ENCODE results near the gene ZFHX3. TPM values are rescaled to one million over a fixed set of nuclear protein-coding genes. Genes with fewer than 3 reads are reported as not detected.

ZFHX3 gene
- total RNA-seq, 2 donors from 2014 or later: 57.7 to 70.1 TPM

DNA sequence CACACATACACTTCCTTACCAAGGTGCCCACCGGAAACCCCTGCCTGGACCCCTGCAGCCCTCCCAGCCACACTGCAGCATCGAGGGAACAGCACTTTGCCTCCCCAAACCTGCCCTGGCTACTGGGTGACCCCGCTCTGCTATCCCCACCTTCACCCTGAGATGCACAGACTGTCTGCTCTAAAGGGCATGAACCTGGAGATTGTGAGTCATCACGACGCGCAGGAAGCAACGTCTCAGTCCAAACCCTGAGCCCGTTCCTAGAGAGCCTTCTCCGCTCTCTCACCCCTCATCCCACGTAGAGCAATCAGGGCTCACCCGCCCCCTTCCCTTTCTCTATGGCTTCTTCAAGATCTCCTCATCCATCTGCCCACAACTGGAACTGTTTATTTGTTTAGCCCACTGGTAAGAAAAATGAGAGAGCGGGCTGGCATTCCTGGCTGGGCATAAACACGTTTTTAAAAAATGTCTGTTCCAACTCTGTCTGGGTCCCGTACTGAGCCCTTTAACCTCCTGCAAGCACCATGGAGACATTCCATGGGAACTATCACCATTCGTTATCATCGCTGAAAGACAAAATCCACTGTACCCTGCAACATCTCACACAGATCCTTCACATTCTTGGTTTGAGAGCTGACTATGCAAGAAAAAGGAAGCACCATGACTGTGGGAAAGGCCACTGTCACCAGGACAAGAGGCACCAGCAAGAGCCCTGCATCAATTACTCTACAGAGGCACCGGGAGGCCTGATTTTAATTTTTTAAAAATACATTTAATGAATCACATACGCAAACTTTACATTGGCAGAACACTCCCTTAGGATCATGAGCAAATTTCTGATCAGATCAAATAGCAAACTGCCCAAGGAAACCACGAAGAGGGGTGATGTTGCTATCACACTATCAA lies 28.2 kb downstream of the ZFHX3 start:
- H3K36me3 ChIP-seq: no peaks in the 10 kb centered on the region
- H3K4me1 ChIP-seq (ENCODE audit: control insufficient read depth in 1 of 2, low read depth in 2 of 2): peaks cover 49 to 88% of the 10 kb centered on the region in 2 donors
- ATAC-seq (ENCODE audit: insufficient number of reproducible peaks, low FRiP score, low read depth) (peak; percentile 56), DNase-seq (ENCODE audit: low spot score) (no peak)
- no peaks in the 10 kb centered on the region for H3K9me3 ChIP-seq
- H3K27ac ChIP-seq: peak overlapping the region; percentile 54 to 62
- TF ChIP-seq, protein P1, sequence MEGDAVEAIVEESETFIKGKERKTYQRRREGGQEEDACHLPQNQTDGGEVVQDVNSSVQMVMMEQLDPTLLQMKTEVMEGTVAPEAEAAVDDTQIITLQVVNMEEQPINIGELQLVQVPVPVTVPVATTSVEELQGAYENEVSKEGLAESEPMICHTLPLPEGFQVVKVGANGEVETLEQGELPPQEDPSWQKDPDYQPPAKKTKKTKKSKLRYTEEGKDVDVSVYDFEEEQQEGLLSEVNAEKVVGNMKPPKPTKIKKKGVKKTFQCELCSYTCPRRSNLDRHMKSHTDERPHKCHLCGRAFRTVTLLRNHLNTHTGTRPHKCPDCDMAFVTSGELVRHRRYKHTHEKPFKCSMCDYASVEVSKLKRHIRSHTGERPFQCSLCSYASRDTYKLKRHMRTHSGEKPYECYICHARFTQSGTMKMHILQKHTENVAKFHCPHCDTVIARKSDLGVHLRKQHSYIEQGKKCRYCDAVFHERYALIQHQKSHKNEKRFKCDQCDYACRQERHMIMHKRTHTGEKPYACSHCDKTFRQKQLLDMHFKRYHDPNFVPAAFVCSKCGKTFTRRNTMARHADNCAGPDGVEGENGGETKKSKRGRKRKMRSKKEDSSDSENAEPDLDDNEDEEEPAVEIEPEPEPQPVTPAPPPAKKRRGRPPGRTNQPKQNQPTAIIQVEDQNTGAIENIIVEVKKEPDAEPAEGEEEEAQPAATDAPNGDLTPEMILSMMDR (IDR thresholded peaks at IDR 0.05): no peak
- H3K4me3 ChIP-seq: peak overlapping the region; percentile 28
- no peaks in the 10 kb centered on the region for H3K27me3 ChIP-seq (replicated peaks; ENCODE audit: insufficient read depth)

DNA sequence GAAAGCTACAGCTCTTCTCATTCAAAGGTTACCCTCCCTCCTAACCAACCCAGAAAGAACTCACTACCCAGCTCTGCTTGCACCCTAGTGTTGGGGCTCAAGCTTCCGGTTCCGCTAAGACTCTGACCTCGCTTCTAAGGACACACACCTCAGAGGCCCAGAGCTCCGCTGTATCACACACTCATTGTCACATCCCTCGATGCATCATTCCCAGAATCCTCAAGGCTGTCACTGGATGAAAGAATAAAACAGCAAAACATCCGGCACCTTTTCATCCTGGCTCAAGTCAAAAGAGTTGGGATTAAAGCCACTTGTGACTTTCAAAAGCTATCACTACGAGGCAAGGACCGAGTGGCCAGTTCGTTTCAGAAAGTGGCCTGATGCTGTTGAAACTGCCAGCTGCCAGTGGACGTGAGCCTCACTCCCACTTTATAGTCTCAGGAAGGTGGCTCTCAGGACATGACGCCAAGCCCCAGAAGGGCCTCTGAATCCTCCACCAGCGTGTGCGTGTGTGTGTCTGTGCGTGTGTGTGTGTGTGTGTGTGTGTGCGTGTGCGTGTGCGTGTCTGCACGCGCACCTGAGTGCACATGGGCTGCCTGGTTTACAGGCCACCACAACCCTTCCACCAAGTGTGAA lies 29.0 kb downstream of the ZFHX3 start:
- DNase-seq (ENCODE audit: low spot score): no peak
- Histone ChIP-seq H3K4me3 (peak overlapping the region; percentile 28), H3K9me3 (no peaks in the 10 kb centered on the region), H3K36me3 (no peaks in the 10 kb centered on the region), H3K27me3 (replicated peaks; ENCODE audit: insufficient read depth) (no peaks in the 10 kb centered on the region), H3K4me1 (ENCODE audit: control insufficient read depth in 1 of 2, low read depth in 2 of 2) (peaks cover 43 to 80% of the 10 kb centered on the region in 2 donors), H3K27ac (peak overlapping the region; percentile 54 to 62)
- TF ChIP-seq, protein P1 (IDR thresholded peaks at IDR 0.05): no peak
- ATAC-seq (ENCODE audit: insufficient number of reproducible peaks, low FRiP score, low read depth): no peak

DNA sequence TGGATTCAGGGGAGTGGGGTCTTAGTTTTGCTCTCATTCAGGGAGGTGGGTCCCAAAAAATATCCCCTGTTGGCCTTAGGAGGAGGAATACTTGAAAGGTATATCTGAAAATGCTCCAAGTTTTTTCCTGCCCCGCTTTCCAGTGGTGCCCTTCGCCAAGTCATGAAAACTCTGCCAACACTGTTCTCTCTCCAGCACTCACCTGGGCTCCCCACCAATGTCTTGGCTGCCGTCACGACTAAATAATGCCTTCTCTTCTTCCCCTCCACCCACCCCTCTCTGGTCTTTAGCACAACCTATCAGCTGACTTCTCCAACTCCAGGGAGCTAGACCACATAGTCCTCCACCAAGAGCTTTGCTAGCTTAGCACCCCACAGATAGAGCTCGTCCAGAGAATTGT lies 30.6 kb downstream of the ZFHX3 start:
- peaks cover 45 to 79% of the 10 kb centered on the region in 2 donors for H3K4me1 ChIP-seq (ENCODE audit: control insufficient read depth in 1 of 2, low read depth in 2 of 2)

DNA sequence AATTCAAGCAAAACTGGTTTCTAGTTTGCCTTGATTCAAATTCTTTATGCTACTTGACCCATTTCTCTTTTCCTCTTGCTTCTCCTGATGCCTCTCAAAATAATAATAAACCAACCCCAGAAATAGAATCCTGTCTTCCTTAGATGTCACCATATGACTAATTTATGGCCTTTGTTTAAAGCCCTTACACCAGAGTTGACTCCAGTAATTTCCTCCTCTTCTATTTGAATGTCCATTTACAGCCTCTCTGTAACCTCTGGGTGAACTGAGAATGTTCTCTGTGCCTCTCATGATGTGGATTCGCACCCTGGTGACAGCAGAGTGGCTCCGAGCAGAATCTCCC lies 31.5 kb downstream of the ZFHX3 start:
- Histone ChIP-seq H3K36me3 (no peaks in the 10 kb centered on the region), H3K4me1 (ENCODE audit: control insufficient read depth in 1 of 2, low read depth in 2 of 2) (peaks cover 53 to 81% of the 10 kb centered on the region in 2 donors), H3K27ac (no peak overlapping the region), H3K9me3 (no peaks in the 10 kb centered on the region), H3K27me3 (replicated peaks; ENCODE audit: insufficient read depth) (no peaks in the 10 kb centered on the region), H3K4me3 (no peak overlapping the region)
- DNase-seq (ENCODE audit: low spot score) (no peak), ATAC-seq (ENCODE audit: insufficient number of reproducible peaks, low FRiP score, low read depth) (no peak)
- TF ChIP-seq, protein P1 (IDR thresholded peaks at IDR 0.05): no peak

More for the DNA sequence above, 30.6 kb downstream of the ZFHX3 start:
- no peak overlapping the region for H3K4me3 ChIP-seq
- H3K9me3 ChIP-seq: no peaks in the 10 kb centered on the region
- TF ChIP-seq, protein P1 (IDR thresholded peaks at IDR 0.05): no peak
- no peak for ATAC-seq (ENCODE audit: insufficient number of reproducible peaks, low FRiP score, low read depth)
- no peaks in the 10 kb centered on the region for H3K27me3 ChIP-seq (replicated peaks; ENCODE audit: insufficient read depth)
- no peak for DNase-seq (ENCODE audit: low spot score)
- no peaks in the 10 kb centered on the region for H3K36me3 ChIP-seq
- H3K27ac ChIP-seq: no peak overlapping the region
